Measurements from ENCODE around the gene MRGPRD.

GRCh38 chr11:68973219-68973618 is 7.6 kb downstream of the MRGPRD start:
- TF ChIP-seq POLR2AphosphoS5 (IDR thresholded peaks at IDR 0.05) = no peak
- TF ChIP-seq CTCF (IDR thresholded peaks at IDR 0.05) = no peak

Data from stomach (tissue), 4 donors.